Measurements from ENCODE around the gene CFTR. TPM values are rescaled to one million over a fixed set of nuclear protein-coding genes. Genes with fewer than 3 reads are reported as not detected.

The CFTR gene
- total RNA-seq, 1 donor from 2014 or later: not detected

DNA sequence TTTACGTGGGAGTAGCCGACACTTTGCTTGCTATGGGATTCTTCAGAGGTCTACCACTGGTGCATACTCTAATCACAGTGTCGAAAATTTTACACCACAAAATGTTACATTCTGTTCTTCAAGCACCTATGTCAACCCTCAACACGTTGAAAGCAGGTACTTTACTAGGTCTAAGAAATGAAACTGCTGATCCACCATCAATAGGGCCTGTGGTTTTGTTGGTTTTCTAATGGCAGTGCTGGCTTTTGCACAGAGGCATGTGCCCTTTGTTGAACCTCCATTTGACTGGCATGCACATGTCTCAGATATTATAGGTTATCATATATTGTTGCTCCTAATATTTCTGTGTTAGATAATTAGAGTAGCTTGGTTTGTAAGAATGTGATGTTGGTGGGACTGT lies 123.8 kb downstream of the CFTR start:
- Mint-ChIP-seq H3K9me3 (no peaks in the 10 kb centered on the region), H3K36me3 (ENCODE audit: low read depth) (no peaks in the 10 kb centered on the region), H3K27ac (no peak overlapping the region), H3K4me3 (no peak overlapping the region), H3K4me1 (no peaks in the 10 kb centered on the region), H3K27me3 (no peaks in the 10 kb centered on the region)
- TF ChIP-seq, protein P1, sequence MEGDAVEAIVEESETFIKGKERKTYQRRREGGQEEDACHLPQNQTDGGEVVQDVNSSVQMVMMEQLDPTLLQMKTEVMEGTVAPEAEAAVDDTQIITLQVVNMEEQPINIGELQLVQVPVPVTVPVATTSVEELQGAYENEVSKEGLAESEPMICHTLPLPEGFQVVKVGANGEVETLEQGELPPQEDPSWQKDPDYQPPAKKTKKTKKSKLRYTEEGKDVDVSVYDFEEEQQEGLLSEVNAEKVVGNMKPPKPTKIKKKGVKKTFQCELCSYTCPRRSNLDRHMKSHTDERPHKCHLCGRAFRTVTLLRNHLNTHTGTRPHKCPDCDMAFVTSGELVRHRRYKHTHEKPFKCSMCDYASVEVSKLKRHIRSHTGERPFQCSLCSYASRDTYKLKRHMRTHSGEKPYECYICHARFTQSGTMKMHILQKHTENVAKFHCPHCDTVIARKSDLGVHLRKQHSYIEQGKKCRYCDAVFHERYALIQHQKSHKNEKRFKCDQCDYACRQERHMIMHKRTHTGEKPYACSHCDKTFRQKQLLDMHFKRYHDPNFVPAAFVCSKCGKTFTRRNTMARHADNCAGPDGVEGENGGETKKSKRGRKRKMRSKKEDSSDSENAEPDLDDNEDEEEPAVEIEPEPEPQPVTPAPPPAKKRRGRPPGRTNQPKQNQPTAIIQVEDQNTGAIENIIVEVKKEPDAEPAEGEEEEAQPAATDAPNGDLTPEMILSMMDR (IDR thresholded peaks at IDR 0.05): no peak
- intact Hi-C loops (cut with micrococcal nuclease): no loop called here
- ChIA-PET CTCF (no interaction called here), POLR2A (no interaction called here)
- ATAC-seq (ENCODE audit: low read depth) (no peak), DNase-seq (no peak)

DNA sequence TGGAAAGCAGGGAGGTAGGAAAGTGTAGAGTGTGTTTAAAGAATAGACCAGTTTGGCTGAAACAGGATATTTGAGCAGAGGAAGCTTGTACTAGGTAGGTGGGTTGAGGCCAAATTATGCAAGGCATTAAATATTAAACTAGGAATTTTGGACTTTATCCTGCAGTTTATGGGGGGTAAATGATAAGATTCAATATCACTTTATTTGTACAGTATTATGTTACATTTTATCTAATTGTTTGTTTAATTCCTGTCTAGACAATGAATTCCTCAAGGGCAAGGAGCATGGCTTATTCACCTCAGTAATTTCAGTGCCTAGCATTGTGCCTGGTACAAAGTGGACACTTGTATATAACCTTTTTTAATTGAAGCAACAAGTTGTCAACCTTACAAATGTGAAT lies 125.9 kb downstream of the CFTR start:
- intact Hi-C loops (cut with micrococcal nuclease): no loop called here
- Mint-ChIP-seq H3K9me3 (no peaks in the 10 kb centered on the region), H3K27ac (no peak overlapping the region), H3K4me3 (no peak overlapping the region), H3K4me1 (no peaks in the 10 kb centered on the region), H3K36me3 (ENCODE audit: low read depth) (no peaks in the 10 kb centered on the region), H3K27me3 (no peaks in the 10 kb centered on the region)
- POLR2A ChIA-PET: no interaction called here
- TF ChIP-seq, protein P1 (IDR thresholded peaks at IDR 0.05): no peak
- no peak for DNase-seq
- CTCF ChIA-PET: no interaction called here
- no peak for ATAC-seq (ENCODE audit: low read depth)

DNA sequence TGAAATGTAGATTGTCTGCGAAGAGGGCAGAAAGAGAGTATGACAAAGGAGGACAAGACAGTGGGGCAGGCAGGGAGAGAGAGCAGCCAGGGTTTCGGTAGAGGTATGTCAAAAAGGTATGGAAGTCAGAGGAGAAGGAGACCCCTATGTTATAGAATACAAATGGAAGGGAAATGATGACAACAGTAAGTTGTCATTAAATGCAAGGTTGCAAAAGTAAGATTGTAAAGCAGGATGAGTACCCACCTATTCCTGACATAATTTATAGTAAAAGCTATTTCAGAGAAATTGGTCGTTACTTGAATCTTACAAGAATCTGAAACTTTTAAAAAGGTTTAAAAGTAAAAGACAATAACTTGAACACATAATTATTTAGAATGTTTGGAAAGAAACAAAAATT lies 126.3 kb downstream of the CFTR start:
- no peaks in the 10 kb centered on the region for H3K4me1 Mint-ChIP-seq
- H3K36me3 Mint-ChIP-seq (ENCODE audit: low read depth): no peaks in the 10 kb centered on the region
- DNase-seq: no peak

DNA sequence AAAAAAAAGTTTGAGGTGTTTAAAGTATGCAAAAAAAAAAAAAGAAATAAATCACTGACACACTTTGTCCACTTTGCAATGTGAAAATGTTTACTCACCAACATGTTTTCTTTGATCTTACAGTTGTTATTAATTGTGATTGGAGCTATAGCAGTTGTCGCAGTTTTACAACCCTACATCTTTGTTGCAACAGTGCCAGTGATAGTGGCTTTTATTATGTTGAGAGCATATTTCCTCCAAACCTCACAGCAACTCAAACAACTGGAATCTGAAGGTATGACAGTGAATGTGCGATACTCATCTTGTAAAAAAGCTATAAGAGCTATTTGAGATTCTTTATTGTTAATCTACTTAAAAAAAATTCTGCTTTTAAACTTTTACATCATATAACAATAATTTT lies 130.6 kb downstream of the CFTR start:
- Mint-ChIP-seq H3K27me3 (no peaks in the 10 kb centered on the region), H3K36me3 (ENCODE audit: low read depth) (no peaks in the 10 kb centered on the region), H3K27ac (no peak overlapping the region), H3K9me3 (no peaks in the 10 kb centered on the region), H3K4me1 (no peaks in the 10 kb centered on the region), H3K4me3 (no peak overlapping the region)
- ChIA-PET POLR2A (no interaction called here), CTCF (no interaction called here)
- DNase-seq (no peak), ATAC-seq (ENCODE audit: low read depth) (no peak)
- intact Hi-C loops (cut with micrococcal nuclease): no loop called here
- TF ChIP-seq, protein P1 (IDR thresholded peaks at IDR 0.05): no peak

More for the DNA sequence above, 126.3 kb downstream of the CFTR start:
- Mint-ChIP-seq H3K9me3 (no peaks in the 10 kb centered on the region), H3K27ac (no peak overlapping the region), H3K27me3 (no peaks in the 10 kb centered on the region), H3K4me3 (no peak overlapping the region)
- no peak for ATAC-seq (ENCODE audit: low read depth)
- intact Hi-C loops (cut with micrococcal nuclease): no loop called here
- ChIA-PET POLR2A (no interaction called here), CTCF (no interaction called here)
- TF ChIP-seq, protein P1 (IDR thresholded peaks at IDR 0.05): no peak

DNA sequence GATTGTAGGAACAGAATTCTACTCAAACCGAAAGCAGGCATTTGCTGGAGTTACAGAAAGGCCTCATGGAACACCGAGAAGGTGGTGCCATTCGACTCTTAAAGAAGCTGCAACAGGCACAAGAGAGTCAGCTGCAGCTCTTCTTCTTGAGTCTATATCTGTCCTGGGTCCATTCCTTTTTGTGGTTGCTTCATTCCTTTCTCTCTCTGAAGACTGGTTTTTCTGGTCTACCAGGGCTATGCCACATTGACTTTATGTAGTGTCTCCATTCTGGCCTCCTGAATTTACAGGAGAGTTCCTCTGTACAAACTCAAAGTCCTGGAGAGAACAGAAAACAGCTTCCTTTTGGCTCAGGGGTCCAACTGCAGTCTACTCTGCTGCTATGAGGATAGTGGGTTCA lies 132.8 kb downstream of the CFTR start:
- ChIA-PET POLR2A (no interaction called here), CTCF (no interaction called here)
- no peaks in the 10 kb centered on the region for H3K27me3 Mint-ChIP-seq
- H3K27ac Mint-ChIP-seq: no peak overlapping the region
- no peaks in the 10 kb centered on the region for H3K36me3 Mint-ChIP-seq (ENCODE audit: low read depth)
- TF ChIP-seq, protein P1 (IDR thresholded peaks at IDR 0.05): no peak
- no peak overlapping the region for H3K4me3 Mint-ChIP-seq
- H3K4me1 Mint-ChIP-seq: no peaks in the 10 kb centered on the region
- intact Hi-C loops (cut with micrococcal nuclease): no loop called here
- ATAC-seq (ENCODE audit: low read depth): no peak
- no peak for DNase-seq
- no peaks in the 10 kb centered on the region for H3K9me3 Mint-ChIP-seq

Measured in activated B cell treated with CpG ODN at 0.5 μM for 24 hours (primary cell).